SU-DHL-6 (cell line): ENCODE measurements around the gene IFFO2.

Source experiments
- H2AFZ ChIP-seq: fragments of 200-600 bp; sonication (generic); 2 replicates; pipeline ENCODE4 v1.6.1; 2014; ENCODE audit warnings: low read depth, mild to moderate bottlenecking, moderate library complexity, mixed read lengths, antibody characterized with exemption, low read length; ENCODE audit not compliant: severe bottlenecking
- H3F3A ChIP-seq: fragments of 200-600 bp; shearing (Covaris generic); 2 replicates; pipeline ENCODE4 v1.6.0; 2016; ENCODE audit warnings: antibody characterized with exemption, mild to moderate bottlenecking; ENCODE audit not compliant: insufficient read depth
- H3K27ac ChIP-seq: fragments of 200-600 bp; sonication (generic); 2 replicates; pipeline ENCODE4 v1.5.1; 2016; ENCODE audit warnings: low read depth, mild to moderate bottlenecking, low read length, moderate library complexity, mixed read lengths
- H3K27me3 ChIP-seq: fragments of 200-600 bp; sonication (generic), shearing (Covaris generic); 2 replicates; pipeline ENCODE4 v1.6.0; 2014; ENCODE audit warnings: mild to moderate bottlenecking, low read length
- H3K36me3 ChIP-seq: fragments of 200-600 bp; sonication (generic); 2 replicates; pipeline ENCODE4 v1.6.1; 2014; ENCODE audit warnings: mild to moderate bottlenecking, low read length, mixed read lengths
- H3K4me2 ChIP-seq: fragments of 300-600, 200-600 bp; shearing (Covaris generic), sonication (generic); 2 replicates; pipeline ENCODE4 v1.6.0; 2014; ENCODE audit warnings: low read length, low read depth, mild to moderate bottlenecking; ENCODE audit not compliant: poor library complexity, severe bottlenecking
- H3K4me3 ChIP-seq: fragments of 200-600 bp; sonication (generic); 2 replicates; pipeline ENCODE4 v1.5.1; 2014; ENCODE audit warnings: antibody characterized with exemption, low read length, mild to moderate bottlenecking, mixed read lengths; ENCODE audit not compliant: insufficient read depth, poor library complexity, severe bottlenecking
- H3K79me2 ChIP-seq: fragments of 200-600 bp; sonication (generic); 2 replicates; pipeline ENCODE4 v1.6.1; 2014; ENCODE audit warnings: mild to moderate bottlenecking, low read length, moderate library complexity; ENCODE audit not compliant: insufficient read depth
- H3K9ac ChIP-seq: fragments of 200-600 bp; sonication (generic); 2 replicates; pipeline ENCODE4 v1.7.0; 2014; ENCODE audit warnings: mild to moderate bottlenecking, low read length
- H3K9me2 ChIP-seq: fragments of 200-600 bp; sonication (generic); replicated peaks from 2 replicates; pipeline ENCODE4 v1.6.1; 2014; ENCODE audit warnings: low read length; ENCODE audit not compliant: insufficient read depth
- H3K9me3 ChIP-seq: fragments of 200-600 bp; sonication (generic); 2 replicates; pipeline ENCODE4 v1.6.1; 2014; ENCODE audit warnings: low read length, mixed read lengths; ENCODE audit not compliant: insufficient read depth
- H4K20me1 ChIP-seq: fragments of 200-600 bp; sonication (generic); 2 replicates; pipeline ENCODE4 v1.6.1; 2014; ENCODE audit warnings: low read depth, mild to moderate bottlenecking, antibody characterized with exemption, low read length, moderate library complexity, mixed read lengths
- EZH2phosphoT487 ChIP-seq: fragments of 200-600 bp; sonication (generic), shearing (Covaris generic); conservative IDR thresholded peaks from 2 replicates; pipeline ENCODE4 v1.6.1; 2018; ENCODE audit warnings: mild to moderate bottlenecking, antibody characterized with exemption, low read length, moderate library complexity, mixed read lengths
- TF ChIP-seq, protein P1 (sequence below): fragments of 200-600 bp; sonication (generic); IDR thresholded peaks from one replicate; pipeline ENCODE4 v1.5.1; 2017; ENCODE audit warnings: antibody characterized with exemption, mild to moderate bottlenecking, low read length, moderate library complexity; ENCODE audit not compliant: insufficient read depth, poor library complexity, severe bottlenecking

IFFO2 gene

DNA sequence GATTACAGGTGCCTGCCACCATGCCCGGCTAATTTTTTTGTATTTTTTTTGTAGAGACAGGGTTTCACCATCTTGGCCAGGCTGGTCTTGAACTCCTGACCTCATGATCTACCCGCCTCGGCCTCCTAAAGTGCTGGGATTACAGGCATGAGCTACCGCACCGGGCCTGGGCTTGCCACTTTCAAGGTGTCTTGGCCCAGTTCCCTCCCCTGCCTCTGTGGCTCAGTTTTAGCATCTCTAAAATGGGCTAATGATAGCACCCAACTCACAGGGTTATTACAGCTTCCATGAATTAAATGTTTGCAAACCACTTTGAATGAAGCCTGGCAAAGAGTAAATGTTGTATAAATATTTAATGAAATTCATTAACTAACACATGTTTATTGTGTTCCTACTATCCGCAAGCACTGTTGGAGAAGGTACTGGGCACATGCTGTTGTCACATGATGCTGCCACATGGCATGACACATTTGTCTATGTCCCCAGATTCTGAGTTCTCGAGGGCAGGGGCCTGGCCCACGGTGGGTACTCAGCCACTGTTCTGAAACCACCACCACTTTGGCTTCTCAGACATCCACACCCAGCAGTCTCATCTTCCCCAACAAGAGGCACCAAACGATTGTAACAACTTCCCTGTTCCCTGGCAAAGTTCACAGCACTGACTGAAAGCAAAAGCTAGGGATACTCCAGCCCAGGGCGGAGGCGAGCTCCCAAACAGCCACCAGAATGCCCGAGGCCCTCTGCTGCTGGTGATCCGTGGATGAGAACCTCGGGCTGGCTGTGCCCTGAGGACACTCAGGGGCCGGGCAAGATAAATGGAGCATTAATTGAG is 9.7 kb downstream of the IFFO2 start:
- Histone ChIP-seq H3K4me3 (no peak overlapping the region), H2AFZ (no peak overlapping the region), H3K79me2 (no peaks in the 10 kb centered on the region), H3K27me3 (no peaks in the 10 kb centered on the region), H3K36me3 (no peaks in the 10 kb centered on the region), H3K4me2 (no peak overlapping the region), H3K9me2 (no peaks in the 10 kb centered on the region), H4K20me1 (no peaks in the 10 kb centered on the region), H3K27ac (no peak overlapping the region), H3K9ac (no peak overlapping the region), H3F3A (no peaks in the 10 kb centered on the region), H3K9me3 (no peaks in the 10 kb centered on the region)
- no peak for TF ChIP-seq EZH2phosphoT487
- TF ChIP-seq, protein P1, sequence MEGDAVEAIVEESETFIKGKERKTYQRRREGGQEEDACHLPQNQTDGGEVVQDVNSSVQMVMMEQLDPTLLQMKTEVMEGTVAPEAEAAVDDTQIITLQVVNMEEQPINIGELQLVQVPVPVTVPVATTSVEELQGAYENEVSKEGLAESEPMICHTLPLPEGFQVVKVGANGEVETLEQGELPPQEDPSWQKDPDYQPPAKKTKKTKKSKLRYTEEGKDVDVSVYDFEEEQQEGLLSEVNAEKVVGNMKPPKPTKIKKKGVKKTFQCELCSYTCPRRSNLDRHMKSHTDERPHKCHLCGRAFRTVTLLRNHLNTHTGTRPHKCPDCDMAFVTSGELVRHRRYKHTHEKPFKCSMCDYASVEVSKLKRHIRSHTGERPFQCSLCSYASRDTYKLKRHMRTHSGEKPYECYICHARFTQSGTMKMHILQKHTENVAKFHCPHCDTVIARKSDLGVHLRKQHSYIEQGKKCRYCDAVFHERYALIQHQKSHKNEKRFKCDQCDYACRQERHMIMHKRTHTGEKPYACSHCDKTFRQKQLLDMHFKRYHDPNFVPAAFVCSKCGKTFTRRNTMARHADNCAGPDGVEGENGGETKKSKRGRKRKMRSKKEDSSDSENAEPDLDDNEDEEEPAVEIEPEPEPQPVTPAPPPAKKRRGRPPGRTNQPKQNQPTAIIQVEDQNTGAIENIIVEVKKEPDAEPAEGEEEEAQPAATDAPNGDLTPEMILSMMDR: no peak

DNA sequence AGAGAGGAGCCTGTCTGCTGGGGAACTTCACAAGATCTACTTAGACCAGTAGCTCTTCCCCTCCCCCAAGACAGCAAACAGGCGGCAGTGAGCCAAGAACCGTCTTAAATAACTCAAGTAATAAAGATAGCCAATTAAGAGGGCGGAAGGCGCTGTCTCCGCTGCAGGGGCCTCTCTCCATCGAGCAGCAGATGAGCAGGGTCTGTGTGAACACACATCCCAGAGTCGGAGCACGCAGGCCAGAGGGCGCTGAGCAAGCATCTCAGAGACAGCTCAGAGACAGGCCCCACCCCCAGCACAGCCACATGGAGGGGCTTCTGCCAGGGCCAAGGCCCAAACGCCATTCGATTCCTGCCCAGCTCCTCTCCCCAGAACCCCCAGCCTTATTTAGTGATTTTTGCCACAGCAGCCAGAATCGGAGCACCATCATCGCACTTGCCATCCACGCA is 11.1 kb downstream of the IFFO2 start:
- H3K4me2 ChIP-seq: no peak overlapping the region
- H3K36me3 ChIP-seq: no peaks in the 10 kb centered on the region
- no peak overlapping the region for H3K9ac ChIP-seq
- no peaks in the 10 kb centered on the region for H4K20me1 ChIP-seq
- H3K9me2 ChIP-seq: no peaks in the 10 kb centered on the region
- no peak overlapping the region for H3K4me3 ChIP-seq
- no peak overlapping the region for H2AFZ ChIP-seq
- H3F3A ChIP-seq: no peaks in the 10 kb centered on the region
- no peak for TF ChIP-seq EZH2phosphoT487
- TF ChIP-seq, protein P1: no peak
- no peak overlapping the region for H3K27ac ChIP-seq
- no peaks in the 10 kb centered on the region for H3K9me3 ChIP-seq
- no peaks in the 10 kb centered on the region for H3K79me2 ChIP-seq
- H3K27me3 ChIP-seq: no peaks in the 10 kb centered on the region

DNA sequence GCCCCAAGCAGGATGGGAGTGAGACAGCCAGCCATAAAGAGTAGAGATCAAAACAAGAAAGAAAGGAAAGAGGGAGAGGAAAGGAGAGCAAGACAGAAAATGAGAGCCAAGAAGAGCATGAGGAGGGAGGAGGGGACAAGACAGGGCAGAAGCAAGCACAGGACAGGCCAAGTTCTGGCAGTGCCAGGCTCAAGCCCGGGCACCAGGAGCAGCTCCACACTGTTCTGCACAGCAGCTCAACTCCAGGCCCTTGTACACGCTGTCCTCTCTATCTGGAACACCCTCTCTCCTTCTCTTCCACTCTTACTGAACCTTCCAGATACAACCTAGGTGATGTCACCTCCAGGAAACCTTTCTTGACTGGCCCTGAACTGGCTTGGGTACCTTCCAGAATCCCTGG is 11.7 kb downstream of the IFFO2 start:
- H3K4me2 ChIP-seq: no peak overlapping the region
- H3K9me3 ChIP-seq: no peaks in the 10 kb centered on the region
- TF ChIP-seq EZH2phosphoT487: no peak
- TF ChIP-seq, protein P1: no peak
- no peak overlapping the region for H3K4me3 ChIP-seq
- no peaks in the 10 kb centered on the region for H3K9me2 ChIP-seq
- H3K36me3 ChIP-seq: no peaks in the 10 kb centered on the region
- H2AFZ ChIP-seq: no peak overlapping the region
- H4K20me1 ChIP-seq: no peaks in the 10 kb centered on the region
- no peaks in the 10 kb centered on the region for H3K27me3 ChIP-seq
- H3K27ac ChIP-seq: no peak overlapping the region
- no peaks in the 10 kb centered on the region for H3K79me2 ChIP-seq
- no peaks in the 10 kb centered on the region for H3F3A ChIP-seq
- H3K9ac ChIP-seq: no peak overlapping the region
